Keratinocyte (primary cell): Measurements from ENCODE around the gene CYB561. TPM values are rescaled to one million over a fixed set of nuclear protein-coding genes. Genes with fewer than 3 reads are reported as not detected.

Experiments used
- DNase-seq: peaks from one replicate; pipeline ENCODE4 v3.0.0-alpha.2; 2011; ENCODE audit warnings: low read depth, missing footprints, low spot score
- FAIRE-seq: peaks from 2 replicates; lab custom pipeline; 2011; peaks lifted over from hg19 to GRCh38; lab: Jason Lieb, UNC
- H2AFZ ChIP-seq: 2 replicates; pipeline ENCODE4 v1.6.0; 2012; ENCODE audit warnings: low read length, control low read depth, inconsistent platforms; ENCODE audit not compliant: control insufficient read depth
- H3K27ac ChIP-seq: 2 replicates; pipeline ENCODE4 v1.5.1; 2011; ENCODE audit warnings: low read length; ENCODE audit not compliant: control insufficient read depth, insufficient read depth
- H3K27me3 ChIP-seq: 3 replicates; pipeline ENCODE4 v1.6.0; 2011; ENCODE audit warnings: low read length; ENCODE audit not compliant: control insufficient read depth, insufficient read depth; ENCODE audit errors: extremely low read depth
- H3K36me3 ChIP-seq, 2 experiments: 2 replicates in 1 of 2; 3 replicates in 1 of 2; pipeline ENCODE4 v1.5.1; 2011; ENCODE audit warnings: low read length in 2 of 2, mild to moderate bottlenecking in 1 of 2; ENCODE audit not compliant: control insufficient read depth in 2 of 2, insufficient read depth in 2 of 2; ENCODE audit errors: extremely low read depth in 1 of 2
- H3K4me1 ChIP-seq: 3 replicates; pipeline ENCODE4 v1.5.1; 2011; ENCODE audit warnings: low read length; ENCODE audit not compliant: control insufficient read depth, insufficient read depth; ENCODE audit errors: extremely low read depth
- H3K4me2 ChIP-seq: 3 replicates; pipeline ENCODE4 v1.6.0; 2011; ENCODE audit warnings: low read depth, low read length; ENCODE audit not compliant: control insufficient read depth, insufficient read depth; ENCODE audit errors: extremely low read depth
- H3K4me3 ChIP-seq, 3 experiments: fragments of 200-600 bp in 1 of 3; sonication (generic) in 1 of 3; 2 replicates in 2 of 3; 3 replicates in 1 of 3; pipeline ENCODE4 v1.5.1; 2011 to 2016; ENCODE audit warnings: low read length in 3 of 3, mild to moderate bottlenecking in 3 of 3, control low read depth in 2 of 3, inconsistent platforms in 1 of 3, low read depth in 1 of 3, mixed read lengths in 1 of 3, mixed run types in 1 of 3, moderate library complexity in 1 of 3; ENCODE audit not compliant: control insufficient read depth in 2 of 3, insufficient read depth in 2 of 3; ENCODE audit errors: extremely low read depth in 1 of 3
- H3K79me2 ChIP-seq: 2 replicates; pipeline ENCODE4 v1.6.0; 2012; ENCODE audit warnings: low read length; ENCODE audit not compliant: control insufficient read depth, insufficient read depth
- H3K9ac ChIP-seq: 3 replicates; pipeline ENCODE4 v1.6.0; 2011; ENCODE audit warnings: low read length; ENCODE audit not compliant: control insufficient read depth, insufficient read depth; ENCODE audit errors: extremely low read depth
- H3K9me1 ChIP-seq: 3 replicates; pipeline ENCODE4 v1.6.0; 2011; ENCODE audit warnings: low read length; ENCODE audit not compliant: control insufficient read depth, insufficient read depth; ENCODE audit errors: extremely low read depth
- H3K9me3 ChIP-seq: 2 replicates; pipeline ENCODE4 v1.5.1; 2012; ENCODE audit warnings: low read depth, low read length; ENCODE audit not compliant: control insufficient read depth
- H4K20me1 ChIP-seq: 3 replicates; pipeline ENCODE4 v1.6.0; 2011; ENCODE audit warnings: low read length; ENCODE audit not compliant: control insufficient read depth, insufficient read depth; ENCODE audit errors: extremely low read depth
- CTCF ChIP-seq, 3 experiments: IDR thresholded peaks in 1 of 3; conservative IDR thresholded peaks in 1 of 3; optimal IDR thresholded peaks in 1 of 3; 2 replicates in 2 of 3; 3 replicates in 1 of 3; pipeline versions ENCODE3 to v1.5.1; 2011; ENCODE audit warnings: low read length in 3 of 3, mild to moderate bottlenecking in 3 of 3, moderate library complexity in 2 of 3, control low read depth in 1 of 3, inconsistent platforms in 1 of 3; ENCODE audit not compliant: insufficient read depth in 2 of 3; ENCODE audit errors: extremely low read depth in 1 of 3
- EZH2 ChIP-seq: IDR thresholded peaks from one replicate; pipeline ENCODE4 v1.6.1; 2012; ENCODE audit warnings: inconsistent platforms, mild to moderate bottlenecking, low read length, moderate library complexity
- dilution Hi-C: fragments of 300-500 bp; cut with MboI; formaldehyde crosslinking; loops from one replicate; pipeline ENCODE4 v1.7.0; 2020; ENCODE audit warnings: low sequenced_read_pairs; ENCODE audit not compliant: extremely low pct_ligation_motif_present
- polyA plus RNA-seq, 5 experiments: library from polyadenylated mRNA; depleted of rRNA in 3 of 5; stranded (reverse) in 3 of 5; stranded (forward) in 1 of 5; unstranded in 1 of 5; fragments of >200 nt; gene quantifications; 1 replicate in 1 of 5; 2 replicates in 3 of 5; 3 replicates in 1 of 5; pipeline versions ENCODE4 v1.2.1 to v1.2.3, GENCODE V29; 2011 to 2012; ENCODE audit warnings: missing spikeins in 2 of 5, low read depth in 1 of 5, low replicate concordance in 1 of 5

CYB561 gene
- polyA plus RNA-seq, 1 donor (not counting 4 experiments of a cell fraction or from before 2014, with no cell fraction given) = 14.4 TPM

GRCh38 chr17:63398680-63399079 is 47.4 kb downstream of the CYB561 start:
- Histone ChIP-seq H2AFZ (no peak overlapping the region), H3K27ac (no peak overlapping the region), H3K9me3 (no peaks in the 10 kb centered on the region), H4K20me1 (no peaks in the 10 kb centered on the region), H3K4me2 (no peak overlapping the region), H3K4me3 (no peak overlapping the region), H3K9me1 (no peaks in the 10 kb centered on the region), H3K9ac (no peak overlapping the region), H3K4me1 (no peaks in the 10 kb centered on the region), H3K79me2 (no peaks in the 10 kb centered on the region), H3K27me3 (no peaks in the 10 kb centered on the region), H3K36me3 (peaks cover 10 to 23% of the 10 kb centered on the region in 2 experiments)
- no peak for TF ChIP-seq CTCF (optimal IDR thresholded peaks at IDR 0.05 in 1 of 3, IDR thresholded peaks at IDR 0.05 in 1 of 3, conservative IDR thresholded peaks at IDR 0.05 in 1 of 3; ENCODE audit: extremely low read depth in 1 of 3, insufficient read depth in 2 of 3, low read length in 3 of 3)
- no peak for TF ChIP-seq EZH2
- DNase-seq = no peak
- dilution Hi-C loops = no loop called here
- FAIRE-seq = no peak

GRCh38 chr17:63395075-63395805 is 50.9 kb downstream of the CYB561 start:
- H3K9ac ChIP-seq = no peak overlapping the region
- no peak overlapping the region for H2AFZ ChIP-seq
- H4K20me1 ChIP-seq = no peaks in the 10 kb centered on the region
- H3K27ac ChIP-seq = no peak overlapping the region
- no peak overlapping the region for H3K4me2 ChIP-seq
- no peaks in the 10 kb centered on the region for H3K27me3 ChIP-seq
- no peak overlapping the region for H3K4me3 ChIP-seq
- no peak for DNase-seq
- no peak for FAIRE-seq
- peaks cover 17 to 31% of the 10 kb centered on the region in 2 experiments for H3K36me3 ChIP-seq
- dilution Hi-C loops = no loop called here
- H3K9me3 ChIP-seq = no peaks in the 10 kb centered on the region
- TF ChIP-seq CTCF (optimal IDR thresholded peaks at IDR 0.05 in 1 of 3, IDR thresholded peaks at IDR 0.05 in 1 of 3, conservative IDR thresholded peaks at IDR 0.05 in 1 of 3; ENCODE audit: extremely low read depth in 1 of 3, insufficient read depth in 2 of 3, low read length in 3 of 3) (no peak), EZH2 (no peak)
- H3K9me1 ChIP-seq = no peaks in the 10 kb centered on the region
- H3K79me2 ChIP-seq = no peaks in the 10 kb centered on the region
- H3K4me1 ChIP-seq = no peaks in the 10 kb centered on the region
